RKO (cell line): Measurements from ENCODE around the gene MRPL28.
"Not testable (repeated sequence)": the region's sequence is repeated elsewhere in the genome, so short reads cannot be mapped to it uniquely, and the experiment has no call there.

ENCODE experiments used
- DNase-seq: peaks from one replicate; pipeline ENCODE4 v3.0.0-alpha.2; 2016; ENCODE audit warnings: low spot score

The MRPL28 gene

GRCh38 chr16:337975-338575 is 32.3 kb downstream of the MRPL28 start:
- DNase-seq = no peak

GRCh38 chr16:337437-337836 is 32.9 kb downstream of the MRPL28 start:
- no peak for DNase-seq

- no peak for DNase-seq
Measured at GRCh38 chr16:336269-336668, 34.1 kb downstream of the MRPL28 start.

GRCh38 chr16:334861-335632 is 35.3 kb downstream of the MRPL28 start:
- DNase-seq = not testable (repeated sequence)

- DNase-seq = not testable (repeated sequence)
Measured at GRCh38 chr16:334164-334832, 36.0 kb downstream of the MRPL28 start.

GRCh38 chr16:333406-334094 is 36.8 kb downstream of the MRPL28 start:
- no peak for DNase-seq

- DNase-seq = not testable (repeated sequence)
Measured at GRCh38 chr16:331181-331814, 39.0 kb downstream of the MRPL28 start.

GRCh38 chr16:330741-331140 is 39.6 kb downstream of the MRPL28 start:
- DNase-seq = no peak

GRCh38 chr16:325375-326145 is 44.8 kb downstream of the MRPL28 start:
- DNase-seq = no peak

- DNase-seq = no peak
Measured at GRCh38 chr16:324451-325334, 45.6 kb downstream of the MRPL28 start.

GRCh38 chr16:324201-324450 is 46.2 kb downstream of the MRPL28 start:
- no peak for DNase-seq

GRCh38 chr16:322476-323143 is 47.7 kb downstream of the MRPL28 start:
- no peak for DNase-seq

GRCh38 chr16:321532-321931 is 48.8 kb downstream of the MRPL28 start:
- no peak for DNase-seq

- DNase-seq = no peak
Measured at GRCh38 chr16:320206-320605, 50.1 kb downstream of the MRPL28 start.

GRCh38 chr16:318628-319027 is 51.7 kb downstream of the MRPL28 start:
- peak; percentile 18 for DNase-seq

- DNase-seq = no peak
Measured at GRCh38 chr16:317583-317982, 52.8 kb downstream of the MRPL28 start.
